Osteoblast (primary cell): ENCODE results near the gene CFC1. TPM values are rescaled to one million over a fixed set of nuclear protein-coding genes. Genes with fewer than 3 reads are reported as not detected.
"Not testable (repeated sequence)": the region's sequence is repeated elsewhere in the genome, so short reads cannot be mapped to it uniquely, and the experiment has no call there.

Experiments used
- DNase-seq: peaks from one replicate; pipeline ENCODE4 v3.0.0; 2011; ENCODE audit warnings: low spot score, mixed read lengths; ENCODE audit not compliant: insufficient read length; ENCODE audit errors: missing footprints
- H2AFZ ChIP-seq: 2 replicates; pipeline ENCODE4 v1.6.0; 2011; ENCODE audit warnings: mild to moderate bottlenecking, low read length
- H3K27ac ChIP-seq: 2 replicates; pipeline ENCODE4 v1.5.1; 2011; ENCODE audit warnings: mild to moderate bottlenecking, low read depth, low read length, moderate library complexity
- H3K27me3 ChIP-seq: 2 replicates; pipeline ENCODE4 v1.6.0; 2012; ENCODE audit warnings: mild to moderate bottlenecking, control low read depth, inconsistent platforms, low read length, moderate library complexity; ENCODE audit not compliant: insufficient read depth
- H3K36me3 ChIP-seq: 2 replicates; pipeline ENCODE4 v1.5.1; 2011; ENCODE audit warnings: mild to moderate bottlenecking, low read length, control low read depth, moderate library complexity; ENCODE audit not compliant: insufficient read depth
- H3K4me1 ChIP-seq: 2 replicates; pipeline ENCODE4 v1.5.1; 2011; ENCODE audit warnings: mild to moderate bottlenecking, low read length, control low read depth, moderate library complexity; ENCODE audit not compliant: insufficient read depth
- H3K4me2 ChIP-seq: 2 replicates; pipeline ENCODE4 v1.6.0; 2011; ENCODE audit warnings: mild to moderate bottlenecking, low read length; ENCODE audit not compliant: insufficient read depth
- H3K4me3 ChIP-seq: fragments of 200-600 bp; sonication (generic); 3 replicates; pipeline ENCODE4 v1.5.1; 2012; ENCODE audit warnings: mild to moderate bottlenecking, low read length, inconsistent platforms; ENCODE audit not compliant: insufficient read depth
- H3K79me2 ChIP-seq: 2 replicates; pipeline ENCODE4 v1.6.0; 2012; ENCODE audit warnings: mild to moderate bottlenecking, low read length, control low read depth, inconsistent platforms; ENCODE audit not compliant: insufficient read depth
- H3K9me3 ChIP-seq: 2 replicates; pipeline ENCODE4 v1.5.1; 2011; ENCODE audit warnings: low read depth, low read length, control low read depth
- H4K20me1 ChIP-seq: 2 replicates; pipeline ENCODE4 v1.6.0; 2012; ENCODE audit warnings: mild to moderate bottlenecking, low read length, control low read depth; ENCODE audit not compliant: insufficient read depth
- total RNA-seq: library from RNA; depleted of rRNA; stranded (reverse); fragments of >200 nt; gene quantifications from 2 replicates; pipeline ENCODE4 v1.2.3, GENCODE V29; 2012

Gene CFC1
- total RNA-seq, 1 donor = not detected

DNA sequence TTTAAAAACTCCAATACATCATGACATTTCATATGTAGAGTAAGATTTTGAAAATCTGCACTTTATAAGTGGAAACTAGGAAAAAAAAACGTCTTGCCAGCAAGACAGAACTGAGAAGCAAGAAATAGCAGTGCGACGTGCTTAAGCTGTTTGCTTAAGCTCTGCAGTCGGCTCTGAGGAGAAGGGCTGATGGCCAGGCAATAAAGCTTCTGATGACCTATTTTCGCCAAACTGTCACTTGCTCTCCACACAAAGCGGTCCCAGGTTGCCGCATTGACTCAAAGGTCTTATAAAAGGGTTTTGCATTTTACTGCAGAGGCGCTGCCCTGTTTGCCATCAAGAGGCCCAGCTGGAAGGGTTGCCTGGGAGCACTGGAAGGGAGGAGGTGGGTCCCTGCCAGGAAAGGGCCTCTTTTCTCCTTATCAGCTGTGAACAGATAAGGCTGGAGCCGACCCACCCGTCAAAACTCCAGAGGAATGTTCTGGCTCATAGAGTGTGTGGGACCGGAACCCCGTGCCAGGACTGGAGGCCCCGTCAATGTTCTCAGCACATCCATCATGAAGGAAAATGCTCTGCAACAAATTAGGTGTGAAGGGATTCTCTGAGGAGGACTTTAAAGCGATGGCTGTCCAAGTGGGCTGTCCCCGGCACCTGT lies 2.4 kb upstream of the CFC1 start:
- H3K4me1 ChIP-seq, H3K4me2 ChIP-seq, H4K20me1 ChIP-seq, DNase-seq, H3K9me3 ChIP-seq, H3K27ac ChIP-seq, H2AFZ ChIP-seq, H3K27me3 ChIP-seq, H3K36me3 ChIP-seq, H3K79me2 ChIP-seq, H3K4me3 ChIP-seq: not testable (repeated sequence)

- DNase-seq, H3K27ac ChIP-seq, H3K9me3 ChIP-seq, H3K4me3 ChIP-seq, H3K36me3 ChIP-seq, H2AFZ ChIP-seq, H3K27me3 ChIP-seq, H4K20me1 ChIP-seq, H3K79me2 ChIP-seq, H3K4me2 ChIP-seq, H3K4me1 ChIP-seq: not testable (repeated sequence)
These were observed 551 bp upstream of the CFC1 start for GRCh38 chr2:130599926-130600325.

- H3K79me2 ChIP-seq, H3K36me3 ChIP-seq, H3K4me1 ChIP-seq, H4K20me1 ChIP-seq, H3K4me3 ChIP-seq, H2AFZ ChIP-seq, DNase-seq, H3K9me3 ChIP-seq, H3K4me2 ChIP-seq, H3K27me3 ChIP-seq, H3K27ac ChIP-seq: not testable (repeated sequence)
These were observed 912 bp downstream of the CFC1 start for GRCh38 chr2:130598463-130598862.

GRCh38 chr2:130597994-130598393 lies 1.4 kb downstream of the CFC1 start:
- H3K9me3 ChIP-seq, H3K36me3 ChIP-seq, H3K27me3 ChIP-seq, H4K20me1 ChIP-seq, H3K27ac ChIP-seq, H3K4me1 ChIP-seq, H3K79me2 ChIP-seq, H3K4me2 ChIP-seq, DNase-seq, H2AFZ ChIP-seq, H3K4me3 ChIP-seq: not testable (repeated sequence)

- H3K4me3 ChIP-seq, H3K27ac ChIP-seq: not testable (repeated sequence)
These were observed 2.6 kb downstream of the CFC1 start for GRCh38 chr2:130596757-130597156.

DNA sequence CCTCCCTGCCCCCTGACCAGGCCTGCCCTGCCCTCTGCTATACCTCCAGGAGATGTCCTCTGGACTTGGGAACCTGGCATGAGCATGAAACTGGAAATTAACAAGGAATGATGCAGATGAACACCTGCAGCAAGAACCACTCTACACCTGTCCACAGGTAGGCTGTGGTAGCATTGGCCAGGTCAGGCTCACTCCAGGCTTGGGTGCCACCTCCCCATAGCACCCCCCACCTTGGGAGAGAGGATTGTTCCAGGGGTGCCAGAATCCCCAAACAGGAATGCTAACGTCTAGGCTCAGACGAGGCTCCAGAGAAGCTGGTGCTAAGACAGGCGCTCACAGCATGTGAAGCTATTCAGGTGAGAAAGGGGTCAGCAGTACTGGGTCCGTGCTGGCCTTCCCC lies 5.4 kb downstream of the CFC1 start:
- not testable (repeated sequence) for H3K9me3 ChIP-seq, H3K36me3 ChIP-seq

More at GRCh38 chr2:130596757-130597156, 2.6 kb downstream of the CFC1 start:
- H3K4me1 ChIP-seq, H2AFZ ChIP-seq, H3K79me2 ChIP-seq, H3K27me3 ChIP-seq, H3K4me2 ChIP-seq, H3K9me3 ChIP-seq, H4K20me1 ChIP-seq, DNase-seq, H3K36me3 ChIP-seq: not testable (repeated sequence)

DNA sequence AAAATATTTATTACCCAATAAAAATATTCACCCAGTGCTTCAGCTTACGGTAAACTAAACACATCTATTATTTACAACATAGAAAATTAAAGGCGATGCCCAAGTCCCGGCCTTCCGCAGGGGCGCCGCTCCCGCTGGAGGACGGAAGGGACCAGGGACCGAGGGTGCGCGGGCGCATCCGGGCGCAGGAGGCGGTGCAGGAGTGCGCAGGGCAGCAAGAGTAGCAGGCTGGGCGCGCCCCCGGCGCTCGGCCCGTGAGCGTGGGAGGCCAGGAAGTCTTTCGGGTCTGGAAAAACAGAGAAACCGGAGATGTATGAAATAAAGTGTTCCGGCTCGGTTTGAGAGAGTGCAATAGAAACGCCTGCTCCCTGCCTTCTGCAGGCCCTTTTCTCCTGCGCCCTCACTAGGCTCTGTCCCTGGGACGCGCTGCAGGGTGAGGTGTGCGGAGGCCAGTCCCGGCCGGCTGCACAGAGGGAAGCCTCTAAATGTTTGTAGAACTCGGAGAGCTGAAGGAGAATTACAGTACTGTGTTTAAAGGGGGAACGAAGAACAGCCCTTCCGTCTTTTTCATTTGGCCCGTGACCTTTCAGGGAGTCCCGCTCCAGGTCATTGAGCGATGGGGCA lies 6.5 kb downstream of the CFC1 start:
- H3K4me3 ChIP-seq, H3K27me3 ChIP-seq, H3K4me2 ChIP-seq, H3K36me3 ChIP-seq, H3K79me2 ChIP-seq, H4K20me1 ChIP-seq, H3K4me1 ChIP-seq, DNase-seq, H3K9me3 ChIP-seq, H3K27ac ChIP-seq, H2AFZ ChIP-seq: not testable (repeated sequence)

More for the DNA sequence above, 5.4 kb downstream of the CFC1 start:
- H3K4me3 ChIP-seq, H3K27ac ChIP-seq, H4K20me1 ChIP-seq, H3K4me1 ChIP-seq, H2AFZ ChIP-seq, H3K27me3 ChIP-seq, DNase-seq, H3K79me2 ChIP-seq, H3K4me2 ChIP-seq: not testable (repeated sequence)

GRCh38 chr2:130590842-130591359 lies 8.5 kb downstream of the CFC1 start:
- H3K27me3 ChIP-seq, H3K4me2 ChIP-seq, H3K9me3 ChIP-seq, H3K27ac ChIP-seq, DNase-seq, H4K20me1 ChIP-seq, H3K4me3 ChIP-seq, H3K4me1 ChIP-seq, H2AFZ ChIP-seq, H3K36me3 ChIP-seq, H3K79me2 ChIP-seq: not testable (repeated sequence)
